WTC11 (cell line): ENCODE measurements around the gene GALNT9.

Source experiments
- CTCF ChIP-seq: fragments of 200-600 bp; IDR thresholded peaks from 2 replicates; pipeline ENCODE4 v1.8.0; 2022; ENCODE audit warnings: antibody characterized with exemption
- ELF4 ChIP-seq: sonication (generic); formaldehyde crosslinking; IDR thresholded peaks from 2 replicates; pipeline ENCODE4 v1.8.1; 2022; ENCODE audit warnings: low read depth, mild to moderate bottlenecking, moderate library complexity, missing genetic modification reagents
- USF2 ChIP-seq: sonication (generic); formaldehyde crosslinking; IDR thresholded peaks from 2 replicates; pipeline ENCODE4 v1.8.1; 2023; ENCODE audit warnings: mild to moderate bottlenecking, missing genetic modification reagents, moderate library complexity
- ZNF232 ChIP-seq: sonication (generic); formaldehyde crosslinking; IDR thresholded peaks from 2 replicates; pipeline ENCODE4 v1.8.0; 2022; ENCODE audit warnings: mild to moderate bottlenecking, missing genetic modification reagents
- ZNF423 ChIP-seq: fragments of 250-450 bp; sonication (Bioruptor Pico); IDR thresholded peaks from 2 replicates; pipeline ENCODE4 v2.1.2; 2022; ENCODE audit warnings: mild to moderate bottlenecking, moderate library complexity
- TF ChIP-seq, protein P1 (sequence below): sonication (generic); formaldehyde crosslinking; IDR thresholded peaks from 2 replicates; pipeline ENCODE4 v1.8.0; 2022; ENCODE audit warnings: mild to moderate bottlenecking, missing genetic modification reagents

DNA sequence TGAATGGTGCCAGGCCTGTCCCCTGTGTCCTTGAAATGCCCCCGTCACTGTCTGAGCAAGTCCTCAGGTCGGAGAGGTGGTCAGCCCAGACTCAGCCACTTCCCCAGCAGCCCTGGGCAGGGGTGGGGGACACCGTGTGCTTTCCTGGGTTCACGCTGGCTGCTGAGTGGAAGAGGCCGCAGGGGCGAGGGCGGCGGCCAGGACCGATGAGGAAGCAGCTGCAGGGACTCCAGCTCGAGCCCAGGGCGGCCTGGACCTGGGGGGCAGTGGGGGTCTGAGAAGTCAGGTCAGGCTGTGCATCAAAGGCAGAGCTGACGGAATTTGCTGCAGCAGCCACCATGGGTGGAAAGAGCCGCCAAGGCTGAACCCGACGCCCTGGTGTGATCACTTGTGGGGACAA is 156.8 kb downstream of the GALNT9 start:
- TF ChIP-seq ELF4 (no peak), CTCF (no peak), ZNF232 (CRISPR knock-in tag) (no peak), ZNF423 (CRISPR knock-in tag) (no peak), USF2 (CRISPR knock-in tag) (no peak)
- TF ChIP-seq, protein P1, sequence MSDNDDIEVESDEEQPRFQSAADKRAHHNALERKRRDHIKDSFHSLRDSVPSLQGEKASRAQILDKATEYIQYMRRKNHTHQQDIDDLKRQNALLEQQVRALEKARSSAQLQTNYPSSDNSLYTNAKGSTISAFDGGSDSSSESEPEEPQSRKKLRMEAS = no peak
